Measurements from ENCODE around the gene SNX20.

The SNX20 gene

GRCh38 chr16:50681021-50681885 lies at the start of gene SNX20:
SNX20 (minus strand) TSS chr16:50681312; CDS start chr16:50677526, 3,786 bp downstream.
- FAIRE-seq (peak; percentile 93), DNase-seq (ENCODE audit: insufficient read length, low spot score) (peak; percentile 68)

- DNase-seq (ENCODE audit: insufficient read length, low spot score): no peak
- no peak for FAIRE-seq
Observed at GRCh38 chr16:50724306-50724705, 43.2 kb upstream of the SNX20 start.

GRCh38 chr16:50722960-50723359 lies 41.8 kb upstream of the SNX20 start:
- no peak for FAIRE-seq
- no peak for DNase-seq (ENCODE audit: insufficient read length, low spot score)

- no peak for FAIRE-seq
- DNase-seq (ENCODE audit: insufficient read length, low spot score): no peak
Observed at GRCh38 chr16:50722405-50722737, 41.3 kb upstream of the SNX20 start.

- FAIRE-seq: no peak
- no peak for DNase-seq (ENCODE audit: insufficient read length, low spot score)
Observed at GRCh38 chr16:50721549-50722404, 40.7 kb upstream of the SNX20 start.

GRCh38 chr16:50719401-50720337 lies 38.6 kb upstream of the SNX20 start:
- FAIRE-seq: no peak

GRCh38 chr16:50718761-50719400 lies 37.8 kb upstream of the SNX20 start:
- no peak for DNase-seq (ENCODE audit: insufficient read length, low spot score)
- no peak for FAIRE-seq

More at GRCh38 chr16:50719401-50720337, 38.6 kb upstream of the SNX20 start:
- no peak for DNase-seq (ENCODE audit: insufficient read length, low spot score)

GRCh38 chr16:50718061-50718760 lies 37.1 kb upstream of the SNX20 start:
- FAIRE-seq: no peak
- no peak for DNase-seq (ENCODE audit: insufficient read length, low spot score)

GRCh38 chr16:50717494-50717893 lies 36.4 kb upstream of the SNX20 start:
- no peak for DNase-seq (ENCODE audit: insufficient read length, low spot score)
- FAIRE-seq: no peak

- FAIRE-seq: no peak
Observed at GRCh38 chr16:50717091-50717490, 36.0 kb upstream of the SNX20 start.

GRCh38 chr16:50712956-50713355 lies 31.8 kb upstream of the SNX20 start:
- no peak for FAIRE-seq

More at GRCh38 chr16:50717091-50717490, 36.0 kb upstream of the SNX20 start:
- no peak for DNase-seq (ENCODE audit: insufficient read length, low spot score)

GRCh38 chr16:50712560-50712898 lies 31.4 kb upstream of the SNX20 start:
- FAIRE-seq (no peak), DNase-seq (ENCODE audit: insufficient read length, low spot score) (no peak)

More at GRCh38 chr16:50712956-50713355, 31.8 kb upstream of the SNX20 start:
- DNase-seq (ENCODE audit: insufficient read length, low spot score): no peak

GRCh38 chr16:50711862-50712559 lies 30.9 kb upstream of the SNX20 start:
- no peak for FAIRE-seq
- DNase-seq (ENCODE audit: insufficient read length, low spot score): no peak

- FAIRE-seq: no peak
- DNase-seq (ENCODE audit: insufficient read length, low spot score): no peak
Observed at GRCh38 chr16:50711040-50711439, 29.9 kb upstream of the SNX20 start.

GRCh38 chr16:50709980-50710379 lies 28.9 kb upstream of the SNX20 start:
- peak; percentile 40 for FAIRE-seq

GRCh38 chr16:50709061-50709684 lies 28.1 kb upstream of the SNX20 start:
- FAIRE-seq (peak; percentile 83), DNase-seq (ENCODE audit: insufficient read length, low spot score) (peak; percentile 33)

More at GRCh38 chr16:50709980-50710379, 28.9 kb upstream of the SNX20 start:
- no peak for DNase-seq (ENCODE audit: insufficient read length, low spot score)

- DNase-seq (ENCODE audit: insufficient read length, low spot score) (no peak), FAIRE-seq (peak; percentile 78)
Observed at GRCh38 chr16:50708373-50709060, 27.4 kb upstream of the SNX20 start.

- DNase-seq (ENCODE audit: insufficient read length, low spot score) (no peak), FAIRE-seq (no peak)
Observed at GRCh38 chr16:50706250-50706649, 25.1 kb upstream of the SNX20 start.
